ENCODE data around the gene IGFBPL1. TPM values are rescaled to one million over a fixed set of nuclear protein-coding genes. Genes with fewer than 3 reads are reported as not detected.

IGFBPL1 gene
- total RNA-seq, 1 experiment from 2014 or later = 1.6 TPM

GRCh38 chr9:38412751-38413150 lies 11.5 kb downstream of the IGFBPL1 start:
- DNase-seq = no peak
- Mint-ChIP-seq H3K4me1 (ENCODE audit: low read depth, unreplicated experiment) (peaks cover 11% of the 10 kb centered on the region), H3K4me3 (ENCODE audit: unreplicated experiment) (no peak overlapping the region), H3K9me3 (ENCODE audit: unreplicated experiment) (no peaks in the 10 kb centered on the region), H3K36me3 (ENCODE audit: insufficient read depth, unreplicated experiment) (no peaks in the 10 kb centered on the region), H3K27me3 (ENCODE audit: insufficient read depth, unreplicated experiment) (no peaks in the 10 kb centered on the region), H3K27ac (ENCODE audit: unreplicated experiment) (no peak overlapping the region)
- ChIA-PET POLR2A (no interaction called here), CTCF (no interaction called here)
- Histone ChIP-seq H3K27me3 (replicated peaks; ENCODE audit: control insufficient read depth, insufficient read depth, low read length) (no peaks in the 10 kb centered on the region), H3K9me3 (no peaks in the 10 kb centered on the region), H3K4me3 (ENCODE audit: low read depth, low read length) (no peak overlapping the region), H3K4me1 (peaks cover 11% of the 10 kb centered on the region), H3K36me3 (ENCODE audit: control insufficient read depth, insufficient read depth, low read length) (no peaks in the 10 kb centered on the region)
- intact Hi-C loops (cut with micrococcal nuclease; ENCODE audit: unreplicated experiment) = loop anchor here (2.0 kb wide), 1 partner anchor 20 kb away; no protein-coding TSS in a partner anchor
- BruUV-seq (replicated peaks) = no TSS peak
- TF ChIP-seq CTCF (IDR thresholded peaks at IDR 0.05; ENCODE audit: insufficient read depth in 1 of 2, low read depth in 1 of 2, low read length in 1 of 2, severe bottlenecking in 1 of 2, unreplicated experiment in 1 of 2) = no peak

GRCh38 chr9:38408719-38409118 lies 15.5 kb downstream of the IGFBPL1 start:
- Histone ChIP-seq H3K9me3 (no peaks in the 10 kb centered on the region), H3K27me3 (replicated peaks; ENCODE audit: control insufficient read depth, insufficient read depth, low read length) (no peaks in the 10 kb centered on the region), H3K4me1 (peaks cover 11% of the 10 kb centered on the region), H3K36me3 (ENCODE audit: control insufficient read depth, insufficient read depth, low read length) (no peaks in the 10 kb centered on the region), H3K4me3 (ENCODE audit: low read depth, low read length) (no peak overlapping the region)
- Mint-ChIP-seq H3K4me1 (ENCODE audit: low read depth, unreplicated experiment) (peaks cover 11% of the 10 kb centered on the region), H3K27ac (ENCODE audit: unreplicated experiment) (no peak overlapping the region), H3K27me3 (ENCODE audit: insufficient read depth, unreplicated experiment) (peaks cover 5% of the 10 kb centered on the region), H3K9me3 (ENCODE audit: unreplicated experiment) (no peaks in the 10 kb centered on the region), H3K4me3 (ENCODE audit: unreplicated experiment) (no peak overlapping the region), H3K36me3 (ENCODE audit: insufficient read depth, unreplicated experiment) (no peaks in the 10 kb centered on the region)
- no peak for TF ChIP-seq CTCF (IDR thresholded peaks at IDR 0.05; ENCODE audit: insufficient read depth in 1 of 2, low read depth in 1 of 2, low read length in 1 of 2, severe bottlenecking in 1 of 2, unreplicated experiment in 1 of 2)
- intact Hi-C loops (cut with micrococcal nuclease; ENCODE audit: unreplicated experiment) = no loop called here
- CTCF ChIA-PET = no interaction called here
- DNase-seq = no peak
- POLR2A ChIA-PET = no interaction called here
- BruUV-seq (replicated peaks) = no TSS peak

- Mint-ChIP-seq H3K27ac (ENCODE audit: unreplicated experiment) (no peak overlapping the region), H3K9me3 (ENCODE audit: unreplicated experiment) (no peaks in the 10 kb centered on the region), H3K4me3 (ENCODE audit: unreplicated experiment) (no peak overlapping the region), H3K36me3 (ENCODE audit: insufficient read depth, unreplicated experiment) (no peaks in the 10 kb centered on the region), H3K27me3 (ENCODE audit: insufficient read depth, unreplicated experiment) (peaks cover 10% of the 10 kb centered on the region), H3K4me1 (ENCODE audit: low read depth, unreplicated experiment) (no peaks in the 10 kb centered on the region)
- BruUV-seq (replicated peaks) = no TSS peak
- H3K27me3 ChIP-seq (replicated peaks; ENCODE audit: control insufficient read depth, insufficient read depth, low read length) = no peaks in the 10 kb centered on the region; the same call in 1 of the 2 replicates
- no peaks in the 10 kb centered on the region for H3K9me3 ChIP-seq
- POLR2A ChIA-PET = no interaction called here
- H3K4me1 ChIP-seq = no peaks in the 10 kb centered on the region; the same call in 1 of the 2 replicates
- no peak overlapping the region for H3K4me3 ChIP-seq (ENCODE audit: low read depth, low read length)
- no peak for TF ChIP-seq CTCF (IDR thresholded peaks at IDR 0.05; ENCODE audit: insufficient read depth in 1 of 2, low read depth in 1 of 2, low read length in 1 of 2, severe bottlenecking in 1 of 2, unreplicated experiment in 1 of 2)
- H3K36me3 ChIP-seq (ENCODE audit: control insufficient read depth, insufficient read depth, low read length) = no peaks in the 10 kb centered on the region
- intact Hi-C loops (cut with micrococcal nuclease; ENCODE audit: unreplicated experiment) = no loop called here
- no peak for DNase-seq
- CTCF ChIA-PET = no interaction called here
Observed at GRCh38 chr9:38406476-38407186, 17.6 kb downstream of the IGFBPL1 start.
